Left lung (tissue), 10 donors: ENCODE results near the gene TRIP13. TPM values are rescaled to one million over a fixed set of nuclear protein-coding genes. Genes with fewer than 3 reads are reported as not detected.

Experiments used
- ATAC-seq: fragments of 200-7000 bp; cut with Tn5 transposase; one replicate; pipeline ENCODE4 v1.9.1; 2020; ENCODE audit warnings: moderate library complexity
- DNase-seq, 4 donors: peaks; one replicate each; pipeline ENCODE4 v3.0.0-alpha.2; 2013 to 2020
- H3K27ac ChIP-seq, 2 donors: fragments of 200-600 bp; sonication (generic) in 1 of 2; one replicate each; pipeline versions ENCODE4 v1.5.0 to v1.8.0; 2020 to 2021
- H3K27me3 ChIP-seq, 2 donors: fragments of 200-600 bp; sonication (generic) in 1 of 2; one replicate each; pipeline versions ENCODE4 v1.5.0 to v1.8.0; 2020 to 2021
- H3K36me3 ChIP-seq, 2 donors: fragments of 200-600 bp; sonication (generic) in 1 of 2; one replicate each; pipeline versions ENCODE4 v1.5.0 to v1.8.0; 2020 to 2021
- H3K4me1 ChIP-seq, 2 donors: fragments of 200-600 bp; one replicate each; pipeline ENCODE4 v1.8.0; 2021
- H3K4me3 ChIP-seq, 2 donors: fragments of 200-600 bp; sonication (generic) in 1 of 2; one replicate each; pipeline versions ENCODE4 v1.5.0 to v1.8.0; 2020 to 2021; ENCODE audit warnings: mild to moderate bottlenecking in 1 of 2
- H3K9me3 ChIP-seq, 2 donors: fragments of 200-600 bp; sonication (generic) in 1 of 2; one replicate each; pipeline versions ENCODE4 v1.5.0 to v1.8.0; 2020 to 2021
- CTCF ChIP-seq, 2 donors: fragments of 200-600 bp; sonication (generic) in 1 of 2; IDR thresholded peaks; one replicate each; pipeline versions ENCODE4 v1.5.0 to v1.8.0; 2021; ENCODE audit warnings: antibody characterized with exemption in 2 of 2
- intact Hi-C, 2 donors: fragments of 100-400 bp; cut with DNase I; formaldehyde crosslinking; loops; one replicate each; pipeline versions ENCODE4 v1.11.2 to v1.14.2; 2022
- polyA plus RNA-seq, 6 donors: library from polyadenylated mRNA; unstranded; fragments of 120-200 nt; gene quantifications; one replicate each; pipeline ENCODE4 v1.2.1, GENCODE V29; 2013; ENCODE audit not compliant: insufficient read length in 6 of 6
- total RNA-seq, 2 donors: library from RNA; stranded (reverse); fragmentation: NEBNext Ultra II Directional; extraction: Animal tissue kit (Norgen Biotek cat#: 25700); gene quantifications; one replicate each; pipeline ENCODE4 v1.2.1, GENCODE V29; 2021
- donor health status: DM: no; HTN: yes; CAD: no.
- donor health status: DM: no; HTN: no; CAD: no.

The TRIP13 gene
- total and polyA plus RNA-seq, 8 donors = 4.3 to 17.4 (median 12.2) TPM

- no peak for ATAC-seq
- Histone ChIP-seq H3K4me3 (no peak overlapping the region), H3K4me1 (no peaks in the 10 kb centered on the region), H3K27ac (no peak overlapping the region), H3K27me3 (peaks cover 1 to 13% of the 10 kb centered on the region in 2 donors), H3K9me3 (no peaks in the 10 kb centered on the region), H3K36me3 (no peaks in the 10 kb centered on the region)
- intact Hi-C loops = no loop called here
- peak in 2 of 4 donors; percentile 21 to 53 for DNase-seq
- no peak for TF ChIP-seq CTCF (IDR thresholded peaks at IDR 0.05)
These were observed 36.7 kb upstream of the TRIP13 start for GRCh38 chr5:855771-856530.

- Histone ChIP-seq H3K4me3 (no peak overlapping the region), H3K4me1 (no peaks in the 10 kb centered on the region), H3K9me3 (no peaks in the 10 kb centered on the region), H3K36me3 (no peaks in the 10 kb centered on the region), H3K27ac (no peak overlapping the region), H3K27me3 (peaks cover 0 to 5% of the 10 kb centered on the region in 2 donors)
- ATAC-seq (no peak), DNase-seq (peak in 2 of 4 donors; percentile 8 to 68)
- intact Hi-C loops = no loop called here
- no peak for TF ChIP-seq CTCF (IDR thresholded peaks at IDR 0.05)
These were observed 35.9 kb upstream of the TRIP13 start for GRCh38 chr5:856531-857425.

GRCh38 chr5:858726-859125 is 34.0 kb upstream of the TRIP13 start:
- no peak for TF ChIP-seq CTCF (IDR thresholded peaks at IDR 0.05)
- intact Hi-C loops = no loop called here
- no peak overlapping the region for H3K4me3 ChIP-seq
- no peaks in the 10 kb centered on the region for H3K9me3 ChIP-seq
- no peaks in the 10 kb centered on the region for H3K4me1 ChIP-seq
- H3K27ac ChIP-seq = no peak overlapping the region
- ATAC-seq = no peak
- DNase-seq = peak in 1 of 4 donors; percentile 33
- peaks cover 0 to 19% of the 10 kb centered on the region in 2 donors for H3K36me3 ChIP-seq
- no peaks in the 10 kb centered on the region for H3K27me3 ChIP-seq

GRCh38 chr5:859391-859790 is 33.3 kb upstream of the TRIP13 start:
- H3K9me3 ChIP-seq = no peaks in the 10 kb centered on the region
- ATAC-seq (no peak), DNase-seq (peak in 2 of 4 donors; percentile 17 to 51)
- H3K36me3 ChIP-seq = peaks cover 0 to 26% of the 10 kb centered on the region in 2 donors
- H3K27ac ChIP-seq = no peak overlapping the region
- intact Hi-C loops = no loop called here
- no peaks in the 10 kb centered on the region for H3K27me3 ChIP-seq
- no peaks in the 10 kb centered on the region for H3K4me1 ChIP-seq
- H3K4me3 ChIP-seq = no peak overlapping the region
- no peak for TF ChIP-seq CTCF (IDR thresholded peaks at IDR 0.05)

GRCh38 chr5:859798-860296 is 32.8 kb upstream of the TRIP13 start:
- TF ChIP-seq CTCF (IDR thresholded peaks at IDR 0.05) = no peak
- Histone ChIP-seq H3K9me3 (no peaks in the 10 kb centered on the region), H3K27me3 (no peaks in the 10 kb centered on the region), H3K36me3 (peaks cover 0 to 30% of the 10 kb centered on the region in 2 donors), H3K4me1 (no peaks in the 10 kb centered on the region), H3K27ac (no peak overlapping the region), H3K4me3 (no peak overlapping the region)
- intact Hi-C loops = no loop called here
- peak in 1 of 4 donors; percentile 74 for DNase-seq
- ATAC-seq = no peak
